Liver (tissue), 9 donors: ENCODE measurements around the gene MGAT1. TPM values are rescaled to one million over a fixed set of nuclear protein-coding genes. Genes with fewer than 3 reads are reported as not detected.

Experiments used
- DNase-seq: peaks from one replicate; pipeline ENCODE4 v3.0.0-alpha.2; 2017; ENCODE audit warnings: low spot score
- H3K27ac ChIP-seq, 2 donors: one replicate each; pipeline ENCODE4 v1.7.0; 2013; ENCODE audit warnings: inconsistent platforms in 2 of 2, low read length in 2 of 2, control low read depth in 1 of 2, low read depth in 1 of 2, mild to moderate bottlenecking in 1 of 2
- H3K27me3 ChIP-seq, 4 donors: one replicate each; pipeline versions ENCODE4 v1.6.1 to v1.7.0; 2013; ENCODE audit warnings: low read length in 3 of 4, inconsistent platforms in 1 of 4, mild to moderate bottlenecking in 1 of 4, moderate library complexity in 1 of 4; ENCODE audit not compliant: control insufficient read depth in 4 of 4, insufficient read depth in 4 of 4
- H3K36me3 ChIP-seq, 4 donors: one replicate each; pipeline versions ENCODE4 v1.6.1 to v1.7.0; 2013; ENCODE audit warnings: low read length in 3 of 4, mild to moderate bottlenecking in 3 of 4, low read depth in 1 of 4, moderate library complexity in 1 of 4; ENCODE audit not compliant: control insufficient read depth in 4 of 4, insufficient read depth in 3 of 4
- H3K4me1 ChIP-seq, 4 donors: one replicate each; pipeline versions ENCODE4 v1.6.1 to v1.7.0; 2013; ENCODE audit warnings: low read length in 3 of 4, mild to moderate bottlenecking in 3 of 4, moderate library complexity in 1 of 4; ENCODE audit not compliant: control insufficient read depth in 4 of 4, insufficient read depth in 4 of 4
- H3K4me3 ChIP-seq, 3 donors: one replicate each; pipeline versions ENCODE4 v1.6.1 to v1.7.0; 2013; ENCODE audit warnings: low read length in 3 of 3, control low read depth in 1 of 3, low read depth in 1 of 3, mild to moderate bottlenecking in 1 of 3
- H3K9ac ChIP-seq, 2 donors: one replicate each; pipeline ENCODE4 v1.7.0; 2013; ENCODE audit warnings: low read length in 2 of 2, mild to moderate bottlenecking in 2 of 2, moderate library complexity in 2 of 2, control low read depth in 1 of 2, low read depth in 1 of 2
- H3K9me3 ChIP-seq, 4 donors: one replicate each; pipeline versions ENCODE4 v1.6.1 to v1.7.0; 2013; ENCODE audit warnings: low read length in 3 of 4; ENCODE audit not compliant: control insufficient read depth in 4 of 4
- ATF3 ChIP-seq: IDR thresholded peaks from 2 replicates; pipeline ENCODE4 v1.6.1; 2016; ENCODE audit warnings: antibody characterized with exemption
- CTCF ChIP-seq: fragments of 150-350 bp; IDR thresholded peaks from 2 replicates; pipeline ENCODE4 v1.5.1; 2017; ENCODE audit warnings: improper control_type of control experiment, low read depth, low read length; ENCODE audit not compliant: missing input control
- EGR1 ChIP-seq, 2 donors: IDR thresholded peaks; 2 replicates each; pipeline ENCODE4 v1.6.1; 2016 to 2018; ENCODE audit warnings: antibody characterized with exemption in 2 of 2, low read depth in 2 of 2
- FOXA1 ChIP-seq: IDR thresholded peaks from 2 replicates; pipeline ENCODE4 v1.6.1; 2016; ENCODE audit warnings: antibody characterized with exemption
- FOXA2 ChIP-seq: IDR thresholded peaks from 2 replicates; pipeline ENCODE4 v1.6.1; 2016; ENCODE audit warnings: antibody characterized with exemption
- GABPA ChIP-seq, 2 donors: IDR thresholded peaks in 1 of 2; conservative IDR thresholded peaks in 1 of 2; 2 replicates each; pipeline ENCODE4 v1.6.1; 2016; ENCODE audit warnings: antibody characterized with exemption in 2 of 2, mild to moderate bottlenecking in 1 of 2, moderate library complexity in 1 of 2
- HNF4A ChIP-seq, 2 donors: conservative IDR thresholded peaks; 2 replicates each; pipeline ENCODE4 v1.6.1; 2016; ENCODE audit warnings: antibody characterized with exemption in 2 of 2, mild to moderate bottlenecking in 2 of 2
- HNF4G ChIP-seq: IDR thresholded peaks from 2 replicates; pipeline ENCODE4 v1.6.1; 2016; ENCODE audit warnings: antibody characterized with exemption
- JUND ChIP-seq, 2 donors: IDR thresholded peaks; 2 replicates each; pipeline ENCODE4 v1.6.1; 2016; ENCODE audit warnings: antibody characterized with exemption in 2 of 2
- NR2F2 ChIP-seq: IDR thresholded peaks from 2 replicates; pipeline ENCODE4 v1.6.1; 2016; ENCODE audit warnings: antibody characterized with exemption
- RAD21 ChIP-seq, 2 donors: IDR thresholded peaks; 2 replicates each; pipeline ENCODE4 v1.6.1; 2016; ENCODE audit warnings: antibody characterized with exemption in 2 of 2, mild to moderate bottlenecking in 2 of 2
- RXRA ChIP-seq, 2 donors: IDR thresholded peaks; 2 replicates each; pipeline ENCODE4 v1.6.1; 2017 to 2018; ENCODE audit warnings: antibody characterized with exemption in 2 of 2, mild to moderate bottlenecking in 1 of 2
- SP1 ChIP-seq: IDR thresholded peaks from 2 replicates; pipeline ENCODE4 v1.6.1; 2018; ENCODE audit warnings: antibody characterized with exemption, mild to moderate bottlenecking
- TAF1 ChIP-seq: conservative IDR thresholded peaks from 2 replicates; pipeline ENCODE4 v1.6.1; 2016; ENCODE audit warnings: antibody characterized with exemption, mild to moderate bottlenecking
- YY1 ChIP-seq: IDR thresholded peaks from 2 replicates; pipeline ENCODE4 v1.6.1; 2016; ENCODE audit warnings: antibody characterized with exemption, mild to moderate bottlenecking
- WGBS: extraction: QIAGEN DNeasy Blood & Tissue Kit; methylation state at CpG from one replicate; pipeline ENCODE4 v1.1.7; 2013; 5-methylcytosine and 5-hydroxymethylcytosine counted together
- polyA plus RNA-seq, 2 donors: library from polyadenylated mRNA; stranded (reverse) in 1 of 2; unstranded in 1 of 2; fragments of 200-250 nt in 1 of 2; fragments of >200 nt in 1 of 2; fragmentation: Nextera tagmentation in 1 of 2; extraction: Ambion mirVana in 1 of 2; gene quantifications; one replicate each; pipeline versions ENCODE4 v1.2.1 to v1.2.3, GENCODE V29; 2013 to 2015
- total RNA-seq, 2 donors: library from RNA; depleted of rRNA; stranded (reverse); fragments of >200 nt; gene quantifications; one replicate each; pipeline ENCODE4 v1.2.3, GENCODE V29; 2014
- TF ChIP-seq, protein P1 (sequence below): IDR thresholded peaks from 2 replicates; pipeline ENCODE4 v1.6.1; 2016; ENCODE audit warnings: antibody characterized with exemption, mild to moderate bottlenecking
- TF ChIP-seq, protein P2 (sequence below): IDR thresholded peaks from 2 replicates; pipeline ENCODE4 v1.6.1; 2016; ENCODE audit warnings: antibody characterized with exemption
- donor health status: healthy.
- donor health status: healthy.
- donor health status: healthy.
- donor health status: healthy.
- donor health status: healthy.

MGAT1 gene
- total and polyA plus RNA-seq, 4 donors: 73.0 to 125 (median 97.7) TPM

DNA sequence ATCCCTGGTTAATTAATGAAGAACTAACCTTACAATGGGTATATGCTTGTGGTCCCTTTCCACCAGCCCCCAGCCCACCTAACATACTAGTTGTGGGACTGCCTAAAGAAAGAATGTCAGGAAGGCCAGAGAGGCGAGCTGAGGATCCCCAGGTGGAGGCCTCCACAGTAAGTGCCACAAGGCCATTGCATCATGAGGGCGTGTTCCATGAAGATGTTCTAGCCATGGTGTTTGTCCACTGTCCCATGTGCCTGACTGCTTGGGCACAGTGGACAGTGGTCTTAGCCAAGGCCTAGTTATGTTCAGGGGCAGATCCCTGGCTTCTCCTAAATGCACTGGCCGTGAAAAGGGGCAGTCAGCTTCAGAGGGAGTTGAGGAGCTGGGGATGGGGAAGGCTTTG is 37.3 kb upstream of the MGAT1 start:
- no peaks in the 10 kb centered on the region for H3K4me1 ChIP-seq
- WGBS: 95% methylated on average over 3 of the region's 3 CpGs
- no peak for DNase-seq
- no peak overlapping the region for H3K27ac ChIP-seq
- peaks cover 1 to 16% (median 10%) of the 10 kb centered on the region in 4 donors for H3K36me3 ChIP-seq
- TF ChIP-seq HNF4G (no peak), SP1 (no peak), JUND (IDR thresholded peaks at IDR 0.05) (no peak), EGR1 (IDR thresholded peaks at IDR 0.05; ENCODE audit: low read depth in 2 of 2) (no peak)
- no peak overlapping the region for H3K4me3 ChIP-seq
- H3K27me3 ChIP-seq: no peaks in the 10 kb centered on the region
- H3K9me3 ChIP-seq: peaks cover 0 to 1% (median 0%) of the 10 kb centered on the region in 4 donors
- H3K9ac ChIP-seq: no peak overlapping the region

- Histone ChIP-seq H3K27ac (no peak overlapping the region), H3K27me3 (no peaks in the 10 kb centered on the region), H3K9ac (no peak overlapping the region), H3K4me3 (no peak overlapping the region), H3K4me1 (no peaks in the 10 kb centered on the region), H3K9me3 (peaks cover 0 to 1% (median 0%) of the 10 kb centered on the region in 4 donors), H3K36me3 (peaks cover 1 to 23% (median 17%) of the 10 kb centered on the region in 4 donors)
- no peak for DNase-seq
- WGBS: 99% methylated on average over 2 of the region's 2 CpGs
- TF ChIP-seq FOXA2 (no peak), EGR1 (IDR thresholded peaks at IDR 0.05; ENCODE audit: low read depth in 2 of 2) (no peak), CTCF (no peak), HNF4G (no peak), RAD21 (IDR thresholded peaks at IDR 0.05) (no peak), SP1 (no peak), HNF4A (conservative IDR thresholded peaks at IDR 0.05) (no peak), ATF3 (no peak), RXRA (IDR thresholded peaks at IDR 0.05) (no peak)
Observed at GRCh38 chr5:180839227-180839626, 36.6 kb upstream of the MGAT1 start.

GRCh38 chr5:180837478-180837877 is 34.9 kb upstream of the MGAT1 start:
- H3K27ac ChIP-seq: no peak overlapping the region
- H3K36me3 ChIP-seq: peaks cover 1 to 24% (median 18%) of the 10 kb centered on the region in 4 donors
- peaks cover 2 to 5% (median 4%) of the 10 kb centered on the region in 4 donors for H3K4me1 ChIP-seq
- no peak overlapping the region for H3K9ac ChIP-seq
- H3K9me3 ChIP-seq: peaks cover 0 to 1% (median 0%) of the 10 kb centered on the region in 4 donors
- 97% methylated on average over 4 of the region's 4 CpGs for WGBS
- no peak for DNase-seq
- no peak overlapping the region for H3K4me3 ChIP-seq
- H3K27me3 ChIP-seq: no peaks in the 10 kb centered on the region
- TF ChIP-seq ATF3: no peak
- no peak for TF ChIP-seq TAF1
- no peak for TF ChIP-seq EGR1 (IDR thresholded peaks at IDR 0.05; ENCODE audit: low read depth in 2 of 2)
- TF ChIP-seq, protein P1, sequence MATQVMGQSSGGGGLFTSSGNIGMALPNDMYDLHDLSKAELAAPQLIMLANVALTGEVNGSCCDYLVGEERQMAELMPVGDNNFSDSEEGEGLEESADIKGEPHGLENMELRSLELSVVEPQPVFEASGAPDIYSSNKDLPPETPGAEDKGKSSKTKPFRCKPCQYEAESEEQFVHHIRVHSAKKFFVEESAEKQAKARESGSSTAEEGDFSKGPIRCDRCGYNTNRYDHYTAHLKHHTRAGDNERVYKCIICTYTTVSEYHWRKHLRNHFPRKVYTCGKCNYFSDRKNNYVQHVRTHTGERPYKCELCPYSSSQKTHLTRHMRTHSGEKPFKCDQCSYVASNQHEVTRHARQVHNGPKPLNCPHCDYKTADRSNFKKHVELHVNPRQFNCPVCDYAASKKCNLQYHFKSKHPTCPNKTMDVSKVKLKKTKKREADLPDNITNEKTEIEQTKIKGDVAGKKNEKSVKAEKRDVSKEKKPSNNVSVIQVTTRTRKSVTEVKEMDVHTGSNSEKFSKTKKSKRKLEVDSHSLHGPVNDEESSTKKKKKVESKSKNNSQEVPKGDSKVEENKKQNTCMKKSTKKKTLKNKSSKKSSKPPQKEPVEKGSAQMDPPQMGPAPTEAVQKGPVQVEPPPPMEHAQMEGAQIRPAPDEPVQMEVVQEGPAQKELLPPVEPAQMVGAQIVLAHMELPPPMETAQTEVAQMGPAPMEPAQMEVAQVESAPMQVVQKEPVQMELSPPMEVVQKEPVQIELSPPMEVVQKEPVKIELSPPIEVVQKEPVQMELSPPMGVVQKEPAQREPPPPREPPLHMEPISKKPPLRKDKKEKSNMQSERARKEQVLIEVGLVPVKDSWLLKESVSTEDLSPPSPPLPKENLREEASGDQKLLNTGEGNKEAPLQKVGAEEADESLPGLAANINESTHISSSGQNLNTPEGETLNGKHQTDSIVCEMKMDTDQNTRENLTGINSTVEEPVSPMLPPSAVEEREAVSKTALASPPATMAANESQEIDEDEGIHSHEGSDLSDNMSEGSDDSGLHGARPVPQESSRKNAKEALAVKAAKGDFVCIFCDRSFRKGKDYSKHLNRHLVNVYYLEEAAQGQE: no peak
- TF ChIP-seq YY1: no peak
- TF ChIP-seq FOXA1: no peak
- TF ChIP-seq, protein P2, sequence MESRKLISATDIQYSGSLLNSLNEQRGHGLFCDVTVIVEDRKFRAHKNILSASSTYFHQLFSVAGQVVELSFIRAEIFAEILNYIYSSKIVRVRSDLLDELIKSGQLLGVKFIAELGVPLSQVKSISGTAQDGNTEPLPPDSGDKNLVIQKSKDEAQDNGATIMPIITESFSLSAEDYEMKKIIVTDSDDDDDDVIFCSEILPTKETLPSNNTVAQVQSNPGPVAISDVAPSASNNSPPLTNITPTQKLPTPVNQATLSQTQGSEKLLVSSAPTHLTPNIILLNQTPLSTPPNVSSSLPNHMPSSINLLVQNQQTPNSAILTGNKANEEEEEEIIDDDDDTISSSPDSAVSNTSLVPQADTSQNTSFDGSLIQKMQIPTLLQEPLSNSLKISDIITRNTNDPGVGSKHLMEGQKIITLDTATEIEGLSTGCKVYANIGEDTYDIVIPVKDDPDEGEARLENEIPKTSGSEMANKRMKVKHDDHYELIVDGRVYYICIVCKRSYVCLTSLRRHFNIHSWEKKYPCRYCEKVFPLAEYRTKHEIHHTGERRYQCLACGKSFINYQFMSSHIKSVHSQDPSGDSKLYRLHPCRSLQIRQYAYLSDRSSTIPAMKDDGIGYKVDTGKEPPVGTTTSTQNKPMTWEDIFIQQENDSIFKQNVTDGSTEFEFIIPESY: no peak
- no peak for TF ChIP-seq HNF4G
- no peak for TF ChIP-seq FOXA2
- TF ChIP-seq RXRA (IDR thresholded peaks at IDR 0.05): no peak
- TF ChIP-seq CTCF: no peak
- TF ChIP-seq NR2F2: no peak
- no peak for TF ChIP-seq GABPA (IDR thresholded peaks at IDR 0.05 in 1 of 2, conservative IDR thresholded peaks at IDR 0.05 in 1 of 2)
- no peak for TF ChIP-seq JUND (IDR thresholded peaks at IDR 0.05)
